Adrenal gland (tissue), 12 donors: ENCODE results near the gene GTSE1. TPM values are rescaled to one million over a fixed set of nuclear protein-coding genes. Genes with fewer than 3 reads are reported as not detected.

Experiments
- DNase-seq, 7 donors: peaks; one replicate each; pipeline ENCODE4 v3.0.0-alpha.2; 2019 to 2020
- H3K27ac ChIP-seq, 5 donors: fragments of 200-600 bp; sonication (generic) in 4 of 5; 1 replicate in 3 of 5; 2 replicates in 2 of 5; pipeline versions ENCODE4 v1.5.1 to v1.8.0; 2016 to 2020; ENCODE audit warnings: mild to moderate bottlenecking in 1 of 5
- H3K27me3 ChIP-seq: fragments of 200-600 bp; 2 replicates; pipeline ENCODE4 v1.8.0; 2021
- H3K36me3 ChIP-seq, 2 donors: fragments of 200-600 bp; replicated peaks in 1 of 2; 1 replicate in 1 of 2; 2 replicates in 1 of 2; pipeline versions ENCODE4 v1.5.1 to v1.8.0; 2018 to 2022
- H3K4me1 ChIP-seq, 2 donors: fragments of 200-600 bp; replicated peaks in 1 of 2; 1 replicate in 1 of 2; 2 replicates in 1 of 2; pipeline versions ENCODE4 v1.5.1 to v1.8.0; 2018 to 2021
- H3K4me3 ChIP-seq, 4 donors: fragments of 200-600 bp; sonication (generic) in 3 of 4; one replicate each; pipeline ENCODE4 v1.5.1; 2016 to 2018
- H3K9me3 ChIP-seq, 3 donors: fragments of 200-600 bp; sonication (generic) in 1 of 3; replicated peaks in 1 of 3; 1 replicate in 2 of 3; 2 replicates in 1 of 3; pipeline versions ENCODE4 v1.5.1 to v1.8.0; 2016 to 2021
- CTCF ChIP-seq, 6 experiments: fragments of 450-650 bp in 4 of 6; fragments of 200-600 bp in 2 of 6; sonication (generic) in 1 of 6; IDR thresholded peaks; 1 replicate in 5 of 6; 2 replicates in 1 of 6; pipeline versions ENCODE4 v1.5.1 to v1.8.0; 2016 to 2021; ENCODE audit warnings: antibody characterized with exemption in 6 of 6, mild to moderate bottlenecking in 2 of 6, moderate library complexity in 1 of 6
- POLR2A ChIP-seq, 2 donors: fragments of 450-650 bp; IDR thresholded peaks; one replicate each; pipeline ENCODE4 v1.6.1; 2017; ENCODE audit warnings: antibody characterized with exemption in 2 of 2, mild to moderate bottlenecking in 2 of 2, moderate library complexity in 1 of 2
- WGBS, 4 donors: extraction: QIAGEN DNeasy Blood & Tissue Kit in 2 of 4; methylation state at CpG; one replicate each; pipeline versions ENCODE4 v1.1.5 to v1.1.7; 2013 to 2017; 5-methylcytosine and 5-hydroxymethylcytosine counted together
- intact Hi-C, 2 donors: fragments of 100-400 bp; cut with DNase I; formaldehyde crosslinking; loops; one replicate each; pipeline versions ENCODE4 v1.14.1 to v1.15.0; 2022 to 2023
- polyA plus RNA-seq, 3 donors: library from polyadenylated mRNA; stranded (reverse); fragments of 200-250 nt in 2 of 3; fragments of 350-450 nt in 1 of 3; fragmentation: Illumina TruSeq in 1 of 3; extraction: RNeasy Lipid Tissue Mini Kit (QIAGEN cat#74804) in 1 of 3; gene quantifications; one replicate each; pipeline ENCODE4 v1.2.3, GENCODE V29; 2013 to 2014
- total RNA-seq, 9 donors: library from RNA; depleted of rRNA in 4 of 9; stranded (reverse); fragments of >200 nt in 4 of 9; fragments of 120-200 nt in 1 of 9; fragmentation: NEBNext Ultra II Directional in 1 of 9; extraction: Animal tissue kit (Norgen Biotek cat#: 25700) in 1 of 9; gene quantifications; one replicate each; pipeline versions ENCODE4 v1.1.0 to v1.2.4, GENCODE V29; 2013 to 2023
- donor health status: healthy with polysubstance abuse.
- donor health status: Bipolar disorder and iron deficiency.
- donor health status: DM: yes; HTN: yes; CAD: no.
- donor health status: DM: no; HTN: no; CAD: no.
- donor health status: DM: no; HTN: no; CAD: no.
- donor health status: DM: yes; HTN: yes; CAD: no.

GTSE1 gene
- total and polyA plus RNA-seq, 12 donors: 0.06 to 5.7 (median 1.0) TPM

- Histone ChIP-seq H3K9me3 (no peaks in the 10 kb centered on the region), H3K4me3 (no peak overlapping the region), H3K4me1 (peaks cover 8 to 10% of the 10 kb centered on the region in 2 donors), H3K27ac (no peak overlapping the region), H3K36me3 (peaks cover 0 to 71% of the 10 kb centered on the region in 2 donors), H3K27me3 (no peaks in the 10 kb centered on the region)
- TF ChIP-seq POLR2A (IDR thresholded peaks at IDR 0.05) (no peak), CTCF (IDR thresholded peaks at IDR 0.05) (no peak)
- intact Hi-C loops: no loop called here
- DNase-seq: no peak
- WGBS, 4 donors: 91 to 95% (median 94%) methylated on average over 11 to 13 of the region's 13 CpGs
These were observed 44.0 kb downstream of the GTSE1 start for GRCh38 chr22:46340676-46341075.

GRCh38 chr22:46346680-46347405, 50.2 kb downstream of the GTSE1 start:
- TF ChIP-seq POLR2A (IDR thresholded peaks at IDR 0.05): no peak
- no peak for TF ChIP-seq CTCF (IDR thresholded peaks at IDR 0.05)
- no peaks in the 10 kb centered on the region for H3K9me3 ChIP-seq
- 87 to 88% (median 88%) methylated on average over 19 of the region's 19 CpGs for WGBS, 4 donors
- peaks cover 0 to 7% of the 10 kb centered on the region in 2 donors for H3K4me1 ChIP-seq
- no peaks in the 10 kb centered on the region for H3K27me3 ChIP-seq
- no peak overlapping the region for H3K27ac ChIP-seq
- intact Hi-C loops: no loop called here
- no peak for DNase-seq
- H3K4me3 ChIP-seq: no peak overlapping the region
- H3K36me3 ChIP-seq: peaks cover 0 to 96% of the 10 kb centered on the region in 2 donors

GRCh38 chr22:46347646-46348045, 51.0 kb downstream of the GTSE1 start:
- Histone ChIP-seq H3K27me3 (no peaks in the 10 kb centered on the region), H3K4me3 (no peak overlapping the region), H3K27ac (no peak overlapping the region), H3K36me3 (peaks cover 0 to 98% of the 10 kb centered on the region in 2 donors), H3K9me3 (no peaks in the 10 kb centered on the region), H3K4me1 (peaks cover 0 to 7% of the 10 kb centered on the region in 2 donors)
- DNase-seq: no peak
- intact Hi-C loops: no loop called here
- no peak for TF ChIP-seq POLR2A (IDR thresholded peaks at IDR 0.05)
- TF ChIP-seq CTCF (IDR thresholded peaks at IDR 0.05): no peak
- WGBS, 4 donors: 87 to 92% (median 90%) methylated on average over 6 to 12 of the region's 12 CpGs

- Histone ChIP-seq H3K27ac (no peak overlapping the region), H3K4me1 (peaks cover 0 to 12% of the 10 kb centered on the region in 2 donors), H3K4me3 (no peak overlapping the region), H3K9me3 (no peaks in the 10 kb centered on the region), H3K27me3 (no peaks in the 10 kb centered on the region), H3K36me3 (peaks cover 0 to 98% of the 10 kb centered on the region in 2 donors)
- intact Hi-C loops: no loop called here
- no peak for DNase-seq
- TF ChIP-seq CTCF (IDR thresholded peaks at IDR 0.05): no peak
- TF ChIP-seq POLR2A (IDR thresholded peaks at IDR 0.05): no peak
- WGBS, 4 donors: 90 to 96% (median 93%) methylated on average over 13 to 15 of the region's 15 CpGs
These were observed 51.5 kb downstream of the GTSE1 start for GRCh38 chr22:46348099-46348695.
